Glomerular visceral epithelial cell (primary cell): ENCODE measurements around the gene ADM.
A peak's percentile ranks its signal among the peaks of the same experiment; 100 is the strongest.

Experiments
- DNase-seq: peaks from one replicate; pipeline ENCODE4 v3.0.0-alpha.2; 2016; ENCODE audit errors: extremely low spot score

The ADM gene

DNA sequence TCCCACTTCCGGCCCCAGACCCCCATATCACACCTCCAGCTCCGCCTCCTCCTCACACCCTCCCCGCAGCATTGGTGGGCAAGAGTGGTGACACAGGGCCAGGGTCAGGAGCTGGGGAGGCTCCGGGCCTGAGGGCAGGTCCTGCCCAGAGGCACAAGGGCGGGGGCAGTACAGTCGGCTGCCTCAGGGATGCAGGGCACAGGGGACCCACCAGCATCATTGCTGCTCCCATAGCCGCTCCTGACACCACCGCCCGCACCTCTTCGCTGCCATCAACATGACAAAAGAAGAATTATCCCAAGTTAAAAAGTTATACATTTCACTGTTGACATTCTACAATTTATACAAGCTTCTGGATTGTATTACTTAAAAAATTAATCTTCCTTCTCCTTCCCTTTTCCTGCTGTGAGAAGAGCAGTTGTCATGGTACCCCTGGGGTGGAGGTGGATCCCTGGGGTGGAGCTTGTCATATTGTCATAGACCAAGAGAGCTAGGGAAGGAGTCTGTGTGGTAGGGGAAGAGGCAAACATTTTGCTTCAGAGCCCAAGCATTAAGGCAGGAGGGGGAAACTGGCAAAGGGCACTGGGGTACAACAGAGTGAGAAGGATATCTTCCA, 15.0 kb upstream of the ADM start:
- no peak for DNase-seq

DNA sequence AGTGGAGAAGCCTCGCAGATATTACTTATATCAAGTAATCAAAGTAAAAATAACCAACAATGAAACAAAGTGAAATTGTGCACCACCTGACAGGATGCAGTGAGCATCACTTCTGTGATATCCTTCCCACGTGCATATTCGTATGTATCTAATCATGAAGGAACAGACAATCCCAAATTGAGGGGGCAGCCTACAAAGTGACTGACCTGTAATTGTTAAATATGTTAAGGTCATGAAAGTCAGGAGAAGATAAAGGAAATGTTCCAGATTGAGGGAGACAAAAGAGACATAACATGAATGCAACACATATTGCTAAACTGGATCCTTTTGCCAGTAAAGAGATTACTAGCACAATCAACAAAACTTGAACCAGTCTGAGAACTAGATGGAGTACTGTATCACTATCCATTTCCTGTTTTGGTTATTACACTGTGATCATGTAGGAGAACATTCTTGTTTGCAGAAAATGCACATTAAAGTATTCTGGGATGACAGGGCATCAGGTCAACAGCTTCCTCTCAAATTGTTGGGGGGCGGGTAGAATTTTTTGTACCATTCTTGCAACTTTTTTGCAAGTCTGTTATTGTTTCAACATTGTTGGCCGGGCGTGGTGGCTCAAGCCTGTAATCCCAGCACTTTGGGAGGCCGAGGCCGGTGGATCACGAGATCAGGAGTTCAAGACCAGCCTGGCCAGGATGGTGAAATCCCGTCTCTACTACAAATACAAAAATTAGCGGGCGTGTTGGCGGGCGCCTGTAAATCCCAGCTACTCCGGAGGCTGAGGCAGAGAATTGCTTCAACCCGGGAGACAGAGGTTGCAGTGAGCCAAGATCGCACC, 12.9 kb upstream of the ADM start:
- DNase-seq: no peak

DNA sequence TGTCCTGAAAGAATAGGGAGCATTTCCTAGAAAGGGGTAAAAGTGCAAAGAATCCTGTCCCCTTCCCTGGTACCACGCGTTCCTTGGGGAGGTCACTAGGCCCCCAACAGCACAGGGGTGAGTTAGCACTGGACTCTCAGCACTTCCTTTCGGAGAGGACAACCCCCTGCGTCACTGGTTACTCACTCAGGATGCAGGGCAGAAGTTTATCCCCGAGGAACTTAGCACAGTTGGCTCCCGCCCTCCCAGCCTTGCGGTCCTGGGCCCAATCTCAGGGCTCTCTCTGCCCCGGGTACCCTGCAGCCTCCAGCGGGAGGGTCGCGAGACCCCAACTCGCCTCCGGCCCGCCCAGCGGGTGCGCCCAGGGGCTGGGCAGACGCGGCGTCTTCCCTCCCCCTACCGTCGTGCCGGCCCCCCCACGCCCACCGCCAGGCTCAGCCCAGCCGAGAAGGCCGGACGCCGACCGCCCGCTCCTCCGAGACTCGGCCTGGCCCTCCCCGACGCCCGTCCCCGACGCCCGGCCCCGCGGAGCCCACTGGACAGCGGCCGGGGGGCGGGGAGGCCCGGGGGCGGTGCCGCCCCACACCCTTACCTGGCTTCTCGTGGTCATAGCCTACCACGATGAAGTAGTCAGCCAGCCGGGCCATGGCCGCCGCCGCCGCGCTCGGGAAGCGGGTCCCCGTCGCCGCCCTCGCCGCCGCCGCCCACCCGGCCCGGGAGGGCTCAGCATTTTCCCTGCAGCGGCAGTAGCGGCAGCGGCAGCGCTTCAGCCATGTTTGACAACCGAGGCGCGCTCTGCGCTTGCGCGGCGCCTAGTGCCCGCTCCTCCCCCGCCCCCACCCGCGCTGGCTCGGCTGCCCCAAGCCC, 11.2 kb upstream of the ADM start, which contains the start of gene SBF2:
TSS of gene SBF2 (minus strand) at position 797 of the 867 bp plus-strand sequence. CDS start at position 647, 150 bp downstream.
- DNase-seq: peak; percentile 80

DNA sequence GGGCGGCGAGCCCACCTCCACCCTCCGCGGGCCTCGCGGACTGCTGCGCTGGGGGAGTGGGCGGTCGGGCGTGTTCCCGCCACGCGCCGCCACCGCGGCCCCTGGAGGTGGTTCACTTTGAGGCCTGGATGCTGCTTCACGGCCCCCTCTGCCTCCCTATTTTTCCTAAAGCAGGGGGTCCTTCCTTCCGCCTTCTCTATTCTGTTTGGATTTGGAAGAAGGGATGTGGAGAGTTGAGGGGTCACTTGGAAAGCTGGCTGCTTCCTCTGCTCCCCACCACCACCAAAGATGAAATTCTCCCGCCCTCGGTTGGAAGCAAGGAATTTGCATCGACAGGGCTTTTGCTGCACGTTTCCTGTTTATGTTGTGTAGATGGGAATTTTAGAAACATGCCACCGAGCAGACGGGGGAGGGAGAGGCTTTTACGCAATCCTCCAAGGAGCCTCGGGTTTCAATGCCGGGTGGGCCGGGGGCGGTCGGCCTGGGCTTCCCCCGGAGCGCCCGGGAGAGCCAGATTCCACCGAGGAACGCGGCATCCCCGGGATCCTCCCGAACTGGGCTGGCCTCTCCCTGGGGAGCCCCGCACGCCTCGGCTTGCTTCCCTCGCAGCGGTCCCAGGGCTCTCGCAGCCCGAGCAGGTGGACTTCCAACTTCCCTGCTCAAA, 10.5 kb upstream of the ADM start:
- peak; percentile 49 for DNase-seq

DNA sequence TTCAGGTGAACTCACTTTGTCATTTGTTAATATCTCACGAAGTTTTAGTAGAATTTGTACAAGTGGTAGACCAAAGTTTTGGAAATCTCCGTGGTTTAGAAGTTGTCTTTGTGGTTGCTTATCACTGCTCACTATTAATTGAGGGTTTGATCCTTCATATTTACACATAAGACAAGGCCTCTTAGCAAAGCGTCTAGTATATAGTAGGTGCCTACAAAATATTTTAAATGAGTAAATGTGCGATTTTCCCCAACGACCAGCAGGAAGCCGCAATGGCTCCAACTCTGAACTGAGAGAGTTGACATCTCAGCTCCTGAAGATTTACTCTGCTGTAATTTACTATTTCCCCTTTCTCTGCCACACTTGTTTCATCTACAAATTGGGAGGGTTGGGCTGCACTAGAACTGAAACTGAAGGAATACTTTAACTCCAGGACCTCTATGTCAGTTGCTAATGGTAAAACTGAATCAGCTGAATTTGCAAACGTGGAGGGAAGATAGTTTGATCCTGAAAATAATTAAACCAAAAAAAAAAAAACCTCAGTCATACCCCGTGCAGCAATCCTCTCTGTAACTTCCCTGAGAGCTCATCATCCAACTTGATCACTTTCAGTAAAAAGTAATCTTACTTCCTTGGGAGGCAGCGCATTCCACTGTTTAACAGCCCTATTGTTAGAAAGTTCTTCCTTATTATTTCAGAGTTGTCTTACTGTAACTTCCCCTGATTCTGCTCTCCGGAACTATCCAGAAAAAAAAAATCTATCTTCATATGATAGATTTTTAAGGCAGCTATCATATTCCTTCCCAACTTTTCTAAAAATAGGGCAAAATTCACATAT, 9.6 kb upstream of the ADM start:
- no peak for DNase-seq

DNA sequence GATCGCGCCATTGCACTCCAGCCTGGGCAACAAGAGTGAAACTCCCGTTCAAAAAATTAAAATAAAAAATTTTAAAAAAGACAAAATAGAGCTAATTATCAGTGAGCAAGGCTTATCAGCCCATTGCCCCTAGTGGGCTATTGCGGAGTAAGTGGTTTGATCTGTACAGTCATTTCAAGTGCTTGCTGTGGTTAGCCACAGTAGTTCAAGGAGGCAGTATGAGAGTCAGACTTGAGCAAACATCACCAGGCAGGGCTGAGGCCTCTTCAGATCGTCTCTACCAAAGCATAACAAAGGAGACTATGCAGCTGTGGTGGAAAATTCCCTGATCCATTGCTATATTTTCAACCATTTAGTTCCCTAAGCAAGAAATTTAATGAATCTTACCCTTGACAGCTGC, 6.5 kb upstream of the ADM start:
- peak; percentile 87 for DNase-seq

DNA sequence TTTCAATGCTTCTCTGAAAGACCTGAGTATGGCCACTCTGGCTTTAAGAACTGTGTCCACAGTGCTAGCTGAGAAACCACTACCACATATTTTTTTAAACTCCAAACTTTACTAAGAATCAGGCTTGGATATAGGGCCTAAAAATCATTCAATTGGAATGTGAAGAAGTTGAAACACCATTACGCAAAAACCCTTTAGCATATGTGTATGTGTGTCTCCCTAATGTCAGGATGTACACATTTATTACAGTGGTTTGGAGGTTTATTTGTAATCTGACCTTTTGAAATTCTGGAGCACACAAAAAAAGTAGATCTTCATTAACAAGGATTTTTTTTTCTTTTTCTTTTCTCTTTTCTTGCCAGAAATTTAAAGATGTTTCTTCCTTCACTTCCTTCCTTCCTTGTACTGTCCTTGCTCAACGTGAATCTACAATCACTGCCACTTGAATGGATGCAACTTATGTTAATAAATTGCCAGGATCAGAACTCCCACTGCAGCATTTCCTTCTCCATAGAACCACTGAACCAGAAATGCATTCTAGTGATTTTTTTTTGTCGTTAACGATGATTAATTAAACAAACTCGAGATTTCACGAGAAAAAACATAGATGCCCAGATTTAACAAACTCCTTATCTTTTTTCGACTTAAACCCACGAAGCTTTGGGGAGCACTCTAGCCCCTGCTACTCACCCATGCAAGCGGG, 3.1 kb upstream of the ADM start:
- DNase-seq: peak; percentile 69

DNA sequence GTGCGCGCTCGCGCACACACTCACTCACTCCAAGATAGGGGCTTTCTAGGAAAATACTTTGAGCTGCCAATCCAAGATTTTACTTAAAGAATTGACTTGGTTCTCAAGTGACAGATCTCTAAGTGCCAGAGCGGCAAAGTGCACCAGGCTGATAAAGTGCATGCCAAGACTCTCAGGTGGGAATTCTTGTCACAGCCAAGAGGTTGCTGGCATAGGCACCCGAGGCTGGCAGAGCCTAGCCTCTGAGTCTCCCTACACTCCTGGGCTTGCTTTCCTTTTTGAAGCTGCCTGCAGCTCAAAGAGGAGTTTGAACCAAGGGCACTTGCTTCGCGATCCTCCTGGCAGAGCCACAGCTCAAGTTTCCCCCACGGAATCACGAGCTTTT, 2.5 kb upstream of the ADM start:
- DNase-seq: peak; percentile 55

DNA sequence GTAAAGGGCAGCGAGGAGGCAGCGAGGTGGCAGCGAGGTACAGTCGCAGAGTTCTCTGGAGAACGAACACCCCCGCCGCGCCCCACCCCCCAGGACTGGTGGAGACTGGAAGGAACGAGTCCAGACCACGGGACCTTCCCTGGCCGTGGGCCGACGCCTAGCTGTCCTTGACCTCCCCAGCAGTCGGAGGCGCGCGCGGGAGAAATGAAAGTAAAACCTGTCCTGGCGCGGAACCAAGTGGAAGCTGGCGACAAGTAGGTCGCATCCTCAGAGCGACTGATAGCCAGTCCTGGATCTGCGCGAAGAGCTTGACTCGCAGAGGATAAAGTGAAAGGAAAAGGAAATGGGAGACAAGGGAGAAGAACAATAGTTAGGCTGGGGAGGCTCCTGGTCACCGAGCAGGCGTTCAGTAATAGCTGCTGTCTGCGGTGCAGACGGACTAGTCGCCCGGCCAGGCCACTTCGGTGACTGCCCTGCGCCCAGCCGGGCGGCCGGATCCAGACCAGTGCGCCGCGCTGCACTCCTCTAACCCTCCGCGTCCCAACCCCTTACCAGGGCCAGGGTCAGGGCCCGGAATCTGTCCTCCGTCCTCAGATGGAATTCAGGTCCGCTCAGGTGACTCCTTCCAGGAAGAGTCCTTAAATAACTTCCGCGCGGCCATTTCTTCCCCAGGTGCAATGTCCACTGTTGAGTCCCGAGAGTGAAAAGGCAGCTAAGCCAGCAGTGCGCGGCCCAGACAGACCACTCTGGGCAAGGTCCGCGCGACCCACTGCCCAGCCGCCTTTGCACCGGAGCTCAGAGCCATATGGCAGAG, 1.9 kb upstream of the ADM start:
- peak; percentile 74 for DNase-seq

DNA sequence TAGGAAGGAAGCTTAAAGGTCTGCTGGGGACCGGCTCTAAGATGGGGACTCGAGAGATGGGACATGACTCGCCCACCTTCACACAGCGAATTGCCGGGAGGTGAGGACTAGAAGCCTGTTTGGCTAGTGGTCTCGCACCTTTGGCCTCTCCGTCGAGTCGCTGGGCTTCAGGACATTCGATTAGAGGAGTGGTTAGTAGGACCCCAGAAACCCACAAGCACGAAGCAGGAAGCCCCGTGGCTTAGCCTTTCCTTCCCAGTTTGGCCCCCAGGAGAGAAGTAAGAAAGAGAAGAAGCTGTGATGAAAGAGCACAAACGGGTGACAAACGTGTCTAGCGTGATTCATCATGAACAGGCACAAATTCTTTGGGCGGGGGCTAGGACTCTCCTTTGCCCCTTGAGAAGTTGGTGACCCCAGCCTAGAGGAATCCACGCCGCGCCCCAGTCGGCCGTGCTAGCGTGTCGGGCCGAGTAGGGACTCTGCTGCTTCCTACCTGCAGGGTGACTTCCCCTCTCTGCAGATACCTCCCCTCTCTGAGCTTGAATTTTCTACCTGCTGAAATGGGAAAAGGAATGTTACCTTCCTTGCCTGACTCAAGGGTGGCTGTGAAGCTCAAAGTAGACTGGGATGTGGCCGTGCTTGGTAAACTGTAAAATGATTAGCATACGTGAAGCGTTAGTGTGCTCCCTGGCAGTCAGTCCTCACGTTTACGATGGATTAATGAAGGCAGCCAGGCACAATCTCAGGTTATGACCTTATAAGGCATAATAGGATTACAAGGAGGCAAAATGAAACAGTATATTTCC, 1.1 kb upstream of the ADM start:
- peak; percentile 65 for DNase-seq

DNA sequence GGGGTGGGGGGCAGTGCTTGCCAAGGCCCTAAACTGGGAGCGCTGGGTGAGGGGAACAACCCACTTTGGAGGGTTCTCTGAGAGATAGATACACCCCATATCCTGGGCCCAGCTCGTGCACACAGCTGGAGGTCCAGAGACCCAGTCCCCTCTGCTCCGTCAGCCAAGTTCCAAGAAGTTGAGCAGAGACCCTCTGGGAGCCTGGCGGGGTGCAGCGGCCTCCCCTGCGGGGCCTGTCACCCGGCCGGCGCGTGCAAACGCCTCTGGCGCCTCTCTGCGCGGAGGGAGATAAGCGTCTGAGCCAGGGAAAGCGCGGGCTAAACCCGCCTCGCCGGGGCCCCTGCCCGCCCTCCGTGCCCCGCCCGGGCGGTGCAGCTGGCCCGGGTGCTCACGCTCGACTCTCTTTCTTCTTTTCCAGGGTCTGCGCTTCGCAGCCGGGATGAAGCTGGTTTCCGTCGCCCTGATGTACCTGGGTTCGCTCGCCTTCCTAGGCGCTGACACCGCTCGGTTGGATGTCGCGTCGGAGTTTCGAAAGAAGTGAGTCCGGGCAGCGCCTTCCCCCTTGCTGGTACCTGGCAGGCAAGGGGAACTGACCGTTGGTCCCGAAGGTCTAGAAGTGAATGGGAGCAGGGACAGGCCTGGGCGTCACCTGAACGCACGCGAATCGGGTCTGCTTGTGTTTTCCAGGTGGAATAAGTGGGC, 540 bp downstream of the ADM start:
- DNase-seq: peak; percentile 43

DNA sequence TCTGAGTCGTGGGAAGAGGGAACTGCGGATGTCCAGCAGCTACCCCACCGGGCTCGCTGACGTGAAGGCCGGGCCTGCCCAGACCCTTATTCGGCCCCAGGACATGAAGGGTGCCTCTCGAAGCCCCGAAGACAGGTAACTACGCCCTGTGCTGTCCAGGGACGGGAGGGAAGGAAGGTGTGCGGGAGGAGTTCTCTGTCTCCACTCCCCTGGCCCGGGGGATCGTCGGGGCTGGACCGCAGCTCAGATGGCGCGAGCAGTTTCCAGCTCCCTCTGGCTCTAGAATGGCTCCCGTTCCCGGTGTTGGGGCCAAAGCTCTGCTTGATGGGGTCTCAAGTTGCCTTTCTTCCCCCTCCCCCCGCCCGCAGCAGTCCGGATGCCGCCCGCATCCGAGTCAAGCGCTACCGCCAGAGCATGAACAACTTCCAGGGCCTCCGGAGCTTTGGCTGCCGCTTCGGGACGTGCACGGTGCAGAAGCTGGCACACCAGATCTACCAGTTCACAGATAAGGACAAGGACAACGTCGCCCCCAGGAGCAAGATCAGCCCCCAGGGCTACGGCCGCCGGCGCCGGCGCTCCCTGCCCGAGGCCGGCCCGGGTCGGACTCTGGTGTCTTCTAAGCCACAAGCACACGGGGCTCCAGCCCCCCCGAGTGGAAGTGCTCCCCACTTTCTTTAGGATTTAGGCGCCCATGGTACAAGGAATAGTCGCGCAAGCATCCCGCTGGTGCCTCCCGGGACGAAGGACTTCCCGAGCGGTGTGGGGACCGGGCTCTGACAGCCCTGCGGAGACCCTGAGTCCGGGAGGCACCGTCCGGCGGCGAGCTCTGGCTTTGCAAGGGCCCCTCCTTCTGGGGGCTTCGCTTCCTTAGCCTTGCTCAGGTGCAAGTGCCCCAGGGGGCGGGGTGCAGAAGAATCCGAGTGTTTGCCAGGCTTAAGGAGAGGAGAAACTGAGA, 1.4 kb downstream of the ADM start:
- peak; percentile 32 for DNase-seq

DNA sequence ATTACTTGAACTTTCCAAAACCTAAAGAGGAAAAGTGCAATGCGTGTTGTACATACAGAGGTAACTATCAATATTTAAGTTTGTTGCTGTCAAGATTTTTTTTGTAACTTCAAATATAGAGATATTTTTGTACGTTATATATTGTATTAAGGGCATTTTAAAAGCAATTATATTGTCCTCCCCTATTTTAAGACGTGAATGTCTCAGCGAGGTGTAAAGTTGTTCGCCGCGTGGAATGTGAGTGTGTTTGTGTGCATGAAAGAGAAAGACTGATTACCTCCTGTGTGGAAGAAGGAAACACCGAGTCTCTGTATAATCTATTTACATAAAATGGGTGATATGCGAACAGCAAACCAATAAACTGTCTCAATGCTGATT, 2.1 kb downstream of the ADM start:
- DNase-seq: no peak

DNA sequence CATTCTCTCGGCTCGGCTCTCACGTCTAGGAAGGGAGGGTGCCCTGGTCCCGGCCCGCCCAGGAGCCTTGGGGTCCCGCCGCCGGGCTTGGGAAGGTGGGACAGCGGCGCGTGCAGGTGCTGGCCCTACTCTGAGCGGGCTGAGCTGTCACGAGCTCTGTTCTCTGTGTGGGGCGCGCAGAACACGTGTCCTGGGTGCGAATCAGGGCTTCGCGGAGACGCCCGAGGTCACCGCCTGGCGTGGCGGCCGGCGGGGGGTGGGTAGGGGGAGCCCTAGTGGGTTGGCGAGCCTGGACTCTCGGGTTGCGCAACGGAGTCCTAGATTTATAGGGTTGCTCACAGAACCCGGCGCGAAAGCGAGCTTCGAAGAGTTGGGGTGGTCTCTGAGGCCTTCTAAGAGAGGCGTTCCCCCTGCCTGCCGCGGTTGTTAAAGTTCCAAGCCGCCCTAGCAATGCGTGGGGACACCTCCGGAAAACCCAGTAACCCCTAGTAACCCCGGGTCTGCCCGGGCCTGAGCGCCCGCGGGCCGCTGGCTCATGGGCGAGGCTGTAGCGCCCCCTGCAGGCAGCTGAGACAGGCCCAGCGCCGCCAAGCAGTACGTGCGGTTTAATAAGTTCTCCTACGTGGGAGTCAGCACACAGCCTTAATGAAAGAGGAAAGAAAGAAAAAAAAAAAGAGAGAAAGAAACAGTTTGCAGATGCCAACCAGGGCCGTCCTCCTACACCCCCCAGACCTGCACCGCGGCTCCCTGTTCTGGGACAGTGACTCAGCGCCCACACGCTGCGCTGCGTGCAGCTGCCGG, 2.7 kb downstream of the ADM start:
- DNase-seq: peak; percentile 94

DNA sequence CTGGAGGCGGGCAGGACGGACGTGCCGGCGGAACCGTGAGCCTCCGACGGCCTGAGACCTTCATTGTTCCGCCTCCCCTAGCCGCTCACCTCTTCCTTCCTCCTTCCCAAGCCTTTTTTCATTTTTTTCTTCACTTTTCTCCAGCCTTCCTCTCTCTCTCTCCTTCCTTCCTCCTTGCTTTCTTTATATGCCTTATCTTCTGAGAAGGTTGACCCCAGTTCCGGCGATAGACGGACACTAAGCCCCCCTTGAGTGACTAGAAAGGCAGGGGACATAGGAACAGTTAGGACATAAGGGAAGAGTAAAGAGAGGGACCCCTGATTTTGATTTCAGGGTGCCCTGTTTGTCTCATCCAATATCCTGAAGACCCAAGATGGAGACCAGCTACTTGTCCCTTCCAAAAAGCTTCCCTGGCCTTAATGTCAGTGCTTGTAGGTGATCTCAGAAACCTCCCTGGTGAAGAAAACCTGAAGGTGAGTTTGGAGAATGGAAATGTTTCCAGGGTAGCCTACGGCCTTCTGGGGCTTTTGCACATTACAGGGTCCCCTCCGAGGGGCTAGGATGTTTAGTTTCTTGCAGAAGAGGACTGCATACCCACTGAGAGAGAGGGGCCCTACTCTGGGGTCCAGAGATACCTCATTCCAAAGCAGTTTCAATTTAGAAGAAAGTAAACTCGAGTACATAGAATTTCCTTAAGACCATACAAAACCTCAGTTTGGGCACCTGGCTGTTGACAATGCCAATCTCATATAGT, 3.5 kb downstream of the ADM start:
- no peak for DNase-seq
